GM18520 (cell line): ENCODE results near the gene ST7.
"Not testable (repeated sequence)": the region's sequence is repeated elsewhere in the genome, so short reads cannot be mapped to it uniquely, and the experiment has no call there.

ENCODE experiments used
- ATAC-seq: cut with Tn5 transposase; IDR thresholded peaks from one replicate; pipeline ENCODE4 v1.9.1; 2021; ENCODE audit not compliant: unreplicated experiment

The ST7 gene

GRCh38 chr7:116971153-116971552, 17.9 kb downstream of the ST7 start:
- ATAC-seq = not testable (repeated sequence)

GRCh38 chr7:116971869-116972268, 18.6 kb downstream of the ST7 start:
- no peak for ATAC-seq

- not testable (repeated sequence) for ATAC-seq
These were observed 21.7 kb downstream of the ST7 start for GRCh38 chr7:116975024-116975423.

- ATAC-seq = no peak
These were observed 23.9 kb downstream of the ST7 start for GRCh38 chr7:116977172-116977571.

- no peak for ATAC-seq
These were observed 24.7 kb downstream of the ST7 start for GRCh38 chr7:116978006-116978405.

- no peak for ATAC-seq
These were observed 26.1 kb downstream of the ST7 start for GRCh38 chr7:116979430-116979829.

- no peak for ATAC-seq
These were observed 27.1 kb downstream of the ST7 start for GRCh38 chr7:116980354-116980753.

GRCh38 chr7:116981939-116982338, 28.6 kb downstream of the ST7 start:
- no peak for ATAC-seq

- ATAC-seq = no peak
These were observed 31.2 kb downstream of the ST7 start for GRCh38 chr7:116984511-116984910.

- no peak for ATAC-seq
These were observed 31.6 kb downstream of the ST7 start for GRCh38 chr7:116984917-116985316.

- no peak for ATAC-seq
These were observed 32.3 kb downstream of the ST7 start for GRCh38 chr7:116985575-116985974.

GRCh38 chr7:116986611-116987565, 33.6 kb downstream of the ST7 start:
- no peak for ATAC-seq

- no peak for ATAC-seq
These were observed 35.2 kb downstream of the ST7 start for GRCh38 chr7:116988363-116988989.

- ATAC-seq = no peak
These were observed 36.8 kb downstream of the ST7 start for GRCh38 chr7:116990056-116990455.

- ATAC-seq = no peak
These were observed 37.9 kb downstream of the ST7 start for GRCh38 chr7:116991233-116991632.

GRCh38 chr7:116994611-116995010, 41.3 kb downstream of the ST7 start:
- ATAC-seq = no peak

GRCh38 chr7:116997972-116998371, 44.7 kb downstream of the ST7 start:
- ATAC-seq = no peak

- no peak for ATAC-seq
These were observed 45.4 kb downstream of the ST7 start for GRCh38 chr7:116998567-116999175.

- ATAC-seq = no peak
These were observed 46.0 kb downstream of the ST7 start for GRCh38 chr7:116999311-116999710.

GRCh38 chr7:117001283-117001682, 48.0 kb downstream of the ST7 start:
- ATAC-seq = no peak

- ATAC-seq = no peak
These were observed 51.6 kb downstream of the ST7 start for GRCh38 chr7:117004899-117005298.

GRCh38 chr7:117005449-117005848, 52.1 kb downstream of the ST7 start:
- ATAC-seq = no peak
